B cell (primary cell): ENCODE data around the gene MYOM3. TPM values are rescaled to one million over a fixed set of nuclear protein-coding genes. Genes with fewer than 3 reads are reported as not detected.
A peak's percentile ranks its signal among the peaks of the same experiment; 100 is the strongest.

Source experiments
- ATAC-seq: fragments of 200-7000 bp; cut with Tn5 transposase; one replicate; pipeline ENCODE4 v1.10.0; 2021; ENCODE audit warnings: low read depth, mild to moderate bottlenecking, moderate number of reproducible peaks, moderate library complexity
- CTCF ChIA-PET: fragments of 350-600 bp; sonication (Branson Sonifier 250); formaldehyde crosslinking; loops from one replicate; lab custom pipeline; 2021; ENCODE audit warnings: antibody characterized with exemption, inconsistent platforms; lab: Charles Lee
- POLR2A ChIA-PET: fragments of 350-600 bp; sonication (Branson Sonifier 250); formaldehyde crosslinking; loops from one replicate; lab custom pipeline; 2021; ENCODE audit warnings: antibody characterized with exemption; lab: Charles Lee
- DNase-seq: peaks from one replicate; pipeline ENCODE4 v3.0.0; 2013
- H2AFZ ChIP-seq: 2 replicates; pipeline ENCODE4 v1.6.1; 2012; ENCODE audit warnings: mild to moderate bottlenecking, low read depth, low read length; ENCODE audit not compliant: insufficient read depth, poor library complexity, severe bottlenecking
- H3K27ac ChIP-seq, 2 donors: 1 replicate in 1 of 2; 2 replicates in 1 of 2; pipeline ENCODE4 v1.5.1; 2012 to 2013; ENCODE audit warnings: low read length in 2 of 2, mild to moderate bottlenecking in 2 of 2, moderate library complexity in 1 of 2
- H3K27me3 ChIP-seq, 4 experiments: fragments of 200-600 bp in 1 of 4; sonication (generic) in 1 of 4; replicated peaks in 1 of 4; 1 replicate in 2 of 4; 2 replicates in 2 of 4; pipeline versions ENCODE4 v1.6.1 to v1.7.0; 2013 to 2016; ENCODE audit warnings: low read length in 3 of 4, mild to moderate bottlenecking in 2 of 4, mixed read lengths in 1 of 4, moderate library complexity in 1 of 4; ENCODE audit not compliant: insufficient read depth in 4 of 4, control insufficient read depth in 3 of 4; ENCODE audit errors: control extremely low read depth in 1 of 4
- H3K36me3 ChIP-seq, 2 experiments: replicated peaks in 1 of 2; 1 replicate in 1 of 2; 2 replicates in 1 of 2; pipeline versions ENCODE4 v1.6.1 to v1.7.1; 2013; ENCODE audit warnings: low read length in 1 of 2; ENCODE audit not compliant: insufficient read depth in 2 of 2, control insufficient read depth in 1 of 2; ENCODE audit errors: control extremely low read depth in 1 of 2, extremely low read depth in 1 of 2
- H3K4me1 ChIP-seq, 2 donors: fragments of 200-600 bp in 1 of 2; sonication (generic) in 1 of 2; 1 replicate in 1 of 2; 2 replicates in 1 of 2; pipeline versions ENCODE4 v1.5.1 to v1.6.1; 2013 to 2017; ENCODE audit warnings: low read length in 2 of 2; ENCODE audit not compliant: control insufficient read depth in 2 of 2, insufficient read depth in 2 of 2
- H3K4me2 ChIP-seq: replicated peaks from 2 replicates; pipeline ENCODE3; 2012; ENCODE audit warnings: mild to moderate bottlenecking, low read depth, low read length; ENCODE audit not compliant: poor library complexity, severe bottlenecking
- H3K4me3 ChIP-seq, 5 experiments: fragments of 200-600 bp in 1 of 5; sonication (generic) in 1 of 5; 1 replicate in 3 of 5; 2 replicates in 2 of 5; pipeline versions ENCODE4 v1.5.1 to v1.7.0; 2011 to 2016; ENCODE audit warnings: low read length in 4 of 5, mild to moderate bottlenecking in 4 of 5, low read depth in 2 of 5, control low read depth in 1 of 5, moderate library complexity in 1 of 5; ENCODE audit not compliant: insufficient read depth in 1 of 5; ENCODE audit errors: control extremely low read depth in 1 of 5, extremely low read depth in 1 of 5
- H3K79me2 ChIP-seq: fragments of 200-600 bp; sonication (generic); one replicate; pipeline ENCODE4 v1.6.0; 2016; ENCODE audit warnings: low read length; ENCODE audit not compliant: control insufficient read depth, insufficient read depth
- H3K9ac ChIP-seq: fragments of 200-600 bp; sonication (generic); 2 replicates; pipeline ENCODE4 v1.6.1; 2017; ENCODE audit warnings: mild to moderate bottlenecking, low read length, moderate library complexity
- H3K9me3 ChIP-seq, 3 donors: one replicate each; pipeline versions ENCODE4 v1.6.1 to v1.7.1; 2013; ENCODE audit warnings: low read length in 2 of 3; ENCODE audit not compliant: control insufficient read depth in 2 of 3, insufficient read depth in 1 of 3; ENCODE audit errors: control extremely low read depth in 1 of 3
- H4K20me1 ChIP-seq: 2 replicates; pipeline ENCODE4 v1.6.0; 2012; ENCODE audit warnings: mild to moderate bottlenecking, low read length; ENCODE audit not compliant: insufficient read depth, control insufficient read depth, poor library complexity, severe bottlenecking
- H3K27ac Mint-ChIP-seq: one replicate; pipeline ENCODE4 v1.8.0; 2021; ENCODE audit warnings: mixed read lengths
- H3K27me3 Mint-ChIP-seq: one replicate; pipeline ENCODE4 v1.8.0; 2021; ENCODE audit warnings: mixed read lengths
- H3K4me1 Mint-ChIP-seq: one replicate; pipeline ENCODE4 v1.8.0; 2021; ENCODE audit warnings: mixed read lengths
- H3K4me3 Mint-ChIP-seq: one replicate; pipeline ENCODE4 v1.8.0; 2021; ENCODE audit warnings: mixed read lengths
- H3K9me3 Mint-ChIP-seq: one replicate; pipeline ENCODE4 v1.8.0; 2022; ENCODE audit warnings: mixed read lengths; ENCODE audit not compliant: insufficient read depth
- CTCF ChIP-seq: fragments of 200-600 bp; IDR thresholded peaks from one replicate; pipeline ENCODE4 v1.8.0; 2022; ENCODE audit warnings: antibody characterized with exemption, mild to moderate bottlenecking
- EZH2 ChIP-seq: IDR thresholded peaks from 2 replicates; pipeline ENCODE4 v1.6.1; 2012; ENCODE audit warnings: borderline replicate concordance, low read depth, mild to moderate bottlenecking, moderate library complexity, low read length; ENCODE audit not compliant: insufficient read depth, poor library complexity, severe bottlenecking
- WGBS: methylation state at CpG from one replicate; pipeline ENCODE4 v1.1.5; 2013; ENCODE audit warnings: missing lambda C conversion rate; ENCODE audit not compliant: insufficient coverage; 5-methylcytosine and 5-hydroxymethylcytosine counted together
- intact Hi-C: fragments of 100-400 bp; cut with micrococcal nuclease; formaldehyde crosslinking; loops from one replicate; pipeline ENCODE4 v1.10.0; 2022
- polyA plus RNA-seq: library from polyadenylated mRNA; depleted of rRNA; stranded (reverse); fragments of >200 nt; gene quantifications from 2 replicates; pipeline ENCODE4 v1.2.3, GENCODE V29; 2012
- total RNA-seq, 2 donors: library from RNA; stranded (reverse); fragments of 120-200 nt in 1 of 2; gene quantifications; 1 replicate in 1 of 2; 2 replicates in 1 of 2; pipeline versions ENCODE4 v1.2.3 to v1.2.4, GENCODE V29; 2013 to 2022

Gene MYOM3
- total and polyA plus RNA-seq, 2 donors (not counting 1 experiment from before 2014, with no cell fraction given), result not detected

DNA sequence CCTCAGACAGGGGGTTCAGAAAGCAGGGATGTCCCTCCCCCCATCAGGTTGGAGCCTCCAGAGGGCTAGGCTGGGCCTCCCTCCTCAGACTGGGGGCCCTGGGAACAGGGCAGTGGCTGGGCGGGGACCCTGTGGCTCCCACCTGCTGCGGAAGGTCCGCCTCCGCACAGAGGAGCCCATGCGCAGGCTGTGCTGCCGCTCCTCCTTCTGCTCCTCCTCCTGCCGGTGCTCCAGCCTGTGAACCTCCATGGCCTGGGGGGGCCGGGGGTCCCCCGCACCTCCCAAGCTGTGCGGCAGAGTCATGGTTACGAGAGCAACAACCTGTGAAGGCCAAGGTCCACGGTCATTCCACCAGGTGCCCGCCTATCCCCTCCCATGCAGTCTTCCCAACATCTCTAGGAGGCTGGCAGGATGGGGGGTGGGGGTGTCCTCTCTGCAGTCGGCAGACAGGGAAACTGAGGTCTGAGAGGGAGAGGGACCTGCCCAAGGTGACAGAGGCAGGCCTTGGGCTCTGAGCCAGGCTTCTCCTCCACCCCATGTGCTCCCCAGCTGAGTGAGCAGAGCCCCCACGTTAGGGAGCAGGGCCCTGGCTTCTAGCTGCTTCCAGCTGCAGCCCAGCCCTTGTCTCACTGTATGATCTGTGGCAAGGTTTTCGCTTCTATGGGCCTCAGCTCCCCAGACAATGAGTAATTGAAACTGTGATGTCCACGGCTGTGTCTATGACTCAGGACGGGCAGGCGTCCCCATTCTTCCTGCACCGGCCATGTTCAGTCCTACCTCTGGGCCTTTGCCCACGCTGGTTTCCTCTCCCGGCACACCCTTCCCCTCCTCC lies 3.4 kb downstream of the MYOM3 start:
- TF ChIP-seq EZH2 (no peak), CTCF (no peak)
- Histone ChIP-seq H3K4me1 (peaks cover 5 to 8% of the 10 kb centered on the region in 2 donors), H3K36me3 (no peaks in the 10 kb centered on the region), H3K9ac (no peak overlapping the region), H4K20me1 (no peaks in the 10 kb centered on the region), H3K27me3 (peaks cover 0 to 11% (median 2%) of the 10 kb centered on the region in 4 experiments), H3K4me2 (no peak overlapping the region), H3K79me2 (no peaks in the 10 kb centered on the region), H3K27ac (no peak overlapping the region), H3K4me3 (no peak overlapping the region), H2AFZ (no peak overlapping the region), H3K9me3 (no peaks in the 10 kb centered on the region)
- DNase-seq (no peak), ATAC-seq (no peak)
- H3K27me3 Mint-ChIP-seq, result peaks cover 9% of the 10 kb centered on the region
- no peak overlapping the region for H3K4me3 Mint-ChIP-seq
- whole genome bisulfite sequencing, result 87% methylated on average over 21 of the region's 22 CpGs
- no peaks in the 10 kb centered on the region for H3K9me3 Mint-ChIP-seq
- ChIA-PET CTCF (no interaction called here), POLR2A (no interaction called here)
- intact Hi-C loops, result no loop called here
- peak overlapping the region; percentile 26 for H3K27ac Mint-ChIP-seq
- H3K4me1 Mint-ChIP-seq, result peaks cover 8% of the 10 kb centered on the region

DNA sequence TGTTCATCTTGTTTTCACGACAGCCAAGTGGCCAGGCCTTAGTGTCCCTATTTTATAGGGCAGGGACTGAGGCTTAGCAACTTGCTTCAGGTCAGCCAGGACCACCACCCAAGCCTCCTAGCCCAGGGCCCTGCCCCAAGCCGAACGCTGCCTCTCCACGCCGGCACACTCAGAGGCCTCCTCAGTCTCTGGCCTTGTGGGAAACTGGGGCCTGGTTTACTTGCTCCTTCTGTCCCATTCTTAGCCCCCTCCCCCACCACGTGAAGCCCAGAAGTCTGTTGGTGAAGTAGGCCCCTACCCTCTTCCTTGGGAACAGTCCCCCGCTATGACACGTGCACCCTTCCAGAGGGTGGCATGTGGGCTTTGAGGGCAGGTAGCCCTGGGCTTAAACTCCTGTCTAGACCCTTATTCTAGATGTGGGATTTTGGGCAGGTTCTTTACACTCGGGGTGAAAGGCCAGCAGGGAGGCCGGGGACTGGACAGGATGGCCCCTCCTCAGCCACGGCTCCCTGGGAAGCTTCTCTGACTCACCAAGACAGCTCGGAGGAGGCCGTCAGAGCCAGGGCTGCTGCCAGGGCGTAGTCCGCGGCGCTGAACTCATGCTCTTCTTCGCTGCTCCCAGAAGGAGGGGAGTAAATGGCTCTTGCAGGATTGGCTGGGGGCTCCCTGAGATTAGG lies 4.3 kb downstream of the MYOM3 start:
- Histone ChIP-seq H4K20me1 (no peaks in the 10 kb centered on the region), H3K4me2 (no peak overlapping the region), H2AFZ (no peak overlapping the region), H3K9ac (no peak overlapping the region), H3K27ac (no peak overlapping the region), H3K27me3 (peaks cover 0 to 7% (median 1%) of the 10 kb centered on the region in 4 experiments), H3K79me2 (no peaks in the 10 kb centered on the region), H3K4me1 (peaks cover 5 to 7% of the 10 kb centered on the region in 2 donors), H3K36me3 (no peaks in the 10 kb centered on the region), H3K4me3 (no peak overlapping the region), H3K9me3 (no peaks in the 10 kb centered on the region)
- no peaks in the 10 kb centered on the region for H3K9me3 Mint-ChIP-seq
- H3K4me1 Mint-ChIP-seq, result peaks cover 6% of the 10 kb centered on the region
- H3K4me3 Mint-ChIP-seq, result no peak overlapping the region
- POLR2A ChIA-PET, result no interaction called here
- peaks cover 5% of the 10 kb centered on the region for H3K27me3 Mint-ChIP-seq
- DNase-seq (no peak), ATAC-seq (no peak)
- H3K27ac Mint-ChIP-seq, result no peak overlapping the region
- WGBS, result 95% methylated on average over 16 of the region's 18 CpGs
- intact Hi-C loops, result no loop called here
- no peak for TF ChIP-seq CTCF
- CTCF ChIA-PET, result no interaction called here
